ENCODE measurements around the gene GSE1.

GSE1 gene

DNA sequence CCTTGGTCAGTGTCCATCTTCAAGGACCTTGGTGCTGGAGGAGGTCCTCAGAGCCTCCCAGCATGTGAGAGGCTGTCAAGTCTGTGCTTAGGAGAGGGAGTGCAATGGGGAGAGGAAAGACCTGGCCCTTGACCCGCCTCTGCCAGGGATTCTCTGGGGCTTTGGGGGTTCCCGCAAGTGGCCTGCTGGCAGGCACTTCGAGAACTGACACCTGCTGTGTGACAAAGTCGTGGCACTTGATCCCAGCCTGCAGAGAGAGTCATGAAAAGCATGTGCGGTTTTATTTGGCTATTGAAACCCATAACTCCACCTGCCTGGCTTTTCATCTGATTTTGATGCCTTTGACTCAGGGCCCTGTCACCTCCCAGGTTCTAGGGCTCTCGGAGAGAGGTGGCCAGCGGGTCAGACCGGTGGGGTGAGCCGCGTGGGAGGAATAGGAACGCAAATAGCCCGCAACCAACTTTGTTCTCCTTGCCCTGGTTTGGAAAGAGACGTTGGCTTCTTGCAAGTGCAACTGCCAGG is 42.8 kb upstream of the GSE1 start:
- peak in 2 of 3 donors; percentile 40 to 56 for DNase-seq
- H3K27ac ChIP-seq (ENCODE audit: insufficient read depth in 1 of 2, low read depth in 1 of 2, low read length in 2 of 2, poor library complexity in 1 of 2, severe bottlenecking in 2 of 2), result peak overlapping the region; percentile 41 to 87
- no peaks in the 10 kb centered on the region for H3K27me3 ChIP-seq (replicated peaks in 2 of 5; ENCODE audit: control insufficient read depth in 4 of 5, insufficient read depth in 5 of 5, low read length in 4 of 5)
- peaks cover 0 to 7% (median 4%) of the 10 kb centered on the region in 5 experiments for H3K9me3 ChIP-seq (ENCODE audit: control extremely low read depth in 1 of 5, control insufficient read depth in 4 of 5, insufficient read depth in 2 of 5, low read depth in 1 of 5, low read length in 4 of 5)
- H3K4me1 ChIP-seq (ENCODE audit: control extremely low read depth in 1 of 4, control insufficient read depth in 4 of 4, insufficient read depth in 4 of 4, low read length in 3 of 4), result peaks cover 4 to 98% (median 96%) of the 10 kb centered on the region in 4 experiments
- peak overlapping the region in 4 of 7 experiments; percentile 41 to 45 (median 44) for H3K4me3 ChIP-seq (ENCODE audit: control insufficient read depth in 1 of 7, extremely low read depth in 1 of 7, insufficient read depth in 4 of 7, low read depth in 2 of 7, low read length in 6 of 7)
- H3K36me3 ChIP-seq (ENCODE audit: control insufficient read depth in 4 of 4, insufficient read depth in 4 of 4, low read length in 3 of 4), result peaks cover 0 to 11% (median 1%) of the 10 kb centered on the region in 4 experiments
- 65% methylated on average over 12 of the region's 13 CpGs for WGBS (ENCODE audit: insufficient coverage)
- CTCF ChIA-PET, result interaction anchor here (1.2 to 5.4 kb wide), 4 partner anchors 12 to 42 kb away, joined by 3 to 35 read pairs (median 6); partner anchors contain the start of gene GSE1
- POLR2A ChIA-PET, result interaction anchor here (0.8 to 1.6 kb wide), 2 partner anchors 15 to 16 kb away, joined by 3 to 11 read pairs; no protein-coding TSS in a partner anchor

DNA sequence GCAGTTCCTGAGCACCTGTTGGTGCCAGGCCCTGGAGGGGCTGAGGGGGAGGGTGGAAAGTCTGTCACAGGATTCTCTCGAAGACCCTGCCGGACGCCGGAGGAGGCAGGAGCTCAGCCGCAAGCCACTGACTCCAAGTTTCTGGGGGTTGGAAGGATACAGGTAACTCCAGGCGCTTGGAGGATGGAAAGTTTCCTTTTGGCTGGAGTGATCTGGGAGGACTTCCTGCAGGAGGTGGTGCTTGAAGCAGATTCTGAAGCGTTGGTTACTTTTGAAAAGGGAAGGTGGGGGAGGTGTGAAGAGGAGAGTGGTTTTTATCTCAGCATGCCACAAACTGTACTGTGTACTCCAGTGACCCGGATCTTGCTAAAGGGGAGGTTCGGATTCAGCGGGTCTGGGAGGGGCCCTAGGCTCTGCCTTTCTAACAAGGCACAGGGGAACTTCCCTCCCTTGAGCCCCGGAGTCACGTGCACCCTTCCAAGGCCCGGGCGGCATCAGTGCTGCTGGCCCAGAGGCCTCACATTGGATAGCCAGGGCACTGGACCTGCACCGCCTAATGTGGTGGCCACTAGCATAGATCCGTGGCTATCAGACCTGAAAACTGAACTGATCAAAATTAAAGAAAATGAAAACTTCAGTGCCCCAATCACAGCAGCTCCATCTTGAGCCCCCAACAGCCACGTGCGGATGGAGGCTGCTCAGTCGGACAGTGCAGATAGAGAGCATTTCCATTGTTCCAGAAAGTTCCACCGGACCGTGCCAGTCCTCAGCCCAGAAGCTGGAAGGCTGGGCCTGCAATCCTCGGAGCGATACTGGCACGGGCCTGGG is 42.2 kb upstream of the GSE1 start:
- Histone ChIP-seq H3K27ac (ENCODE audit: insufficient read depth in 1 of 2, low read depth in 1 of 2, low read length in 2 of 2, poor library complexity in 1 of 2, severe bottlenecking in 2 of 2) (peak overlapping the region; percentile 82 to 87), H3K4me1 (ENCODE audit: control extremely low read depth in 1 of 4, control insufficient read depth in 4 of 4, insufficient read depth in 4 of 4, low read length in 3 of 4) (peaks cover 9 to 97% (median 96%) of the 10 kb centered on the region in 4 experiments), H3K9me3 (ENCODE audit: control extremely low read depth in 1 of 5, control insufficient read depth in 4 of 5, insufficient read depth in 2 of 5, low read depth in 1 of 5, low read length in 4 of 5) (peaks cover 0 to 7% (median 4%) of the 10 kb centered on the region in 5 experiments), H3K4me3 (ENCODE audit: control insufficient read depth in 1 of 7, extremely low read depth in 1 of 7, insufficient read depth in 4 of 7, low read depth in 2 of 7, low read length in 6 of 7) (peak overlapping the region in 4 of 7 experiments; percentile 28 to 55 (median 40)), H3K27me3 (replicated peaks in 2 of 5; ENCODE audit: control insufficient read depth in 4 of 5, insufficient read depth in 5 of 5, low read length in 4 of 5) (no peaks in the 10 kb centered on the region), H3K36me3 (ENCODE audit: control insufficient read depth in 4 of 4, insufficient read depth in 4 of 4, low read length in 3 of 4) (peaks cover 0 to 11% (median 1%) of the 10 kb centered on the region in 4 experiments)
- peak; percentile 88 to 98 (median 97) for DNase-seq
- ChIA-PET POLR2A (interaction anchor here (0.8 to 1.6 kb wide), 3 partner anchors 14 to 17 kb away, joined by 3 to 11 read pairs (median 4); no protein-coding TSS in a partner anchor), CTCF (interaction anchor here (1.0 to 5.4 kb wide), 8 partner anchors 12 to 150 kb away, joined by 3 to 35 read pairs (median 4); partner anchors contain the start of gene GSE1)
- 30% methylated on average over 24 of the region's 24 CpGs for WGBS (ENCODE audit: insufficient coverage)

GRCh38 chr16:85571563-85571812 is 41.6 kb upstream of the GSE1 start:
- ChIA-PET CTCF (interaction anchor here (1.0 to 5.4 kb wide), 8 partner anchors 13 to 150 kb away, joined by 3 to 35 read pairs (median 4); partner anchors contain the start of gene GSE1), POLR2A (interaction anchor here (1.0 to 1.6 kb wide), 3 partner anchors 14 to 42 kb away, joined by 4 to 11 read pairs (median 4); partner anchors contain the start of gene GSE1)
- H3K4me3 ChIP-seq (ENCODE audit: control insufficient read depth in 1 of 7, extremely low read depth in 1 of 7, insufficient read depth in 4 of 7, low read depth in 2 of 7, low read length in 6 of 7), result peak overlapping the region in 4 of 7 experiments; percentile 28 to 55 (median 34)
- H3K4me1 ChIP-seq (ENCODE audit: control extremely low read depth in 1 of 4, control insufficient read depth in 4 of 4, insufficient read depth in 4 of 4, low read length in 3 of 4), result peaks cover 14 to 97% (median 96%) of the 10 kb centered on the region in 4 experiments
- peaks cover 0 to 7% (median 4%) of the 10 kb centered on the region in 5 experiments for H3K9me3 ChIP-seq (ENCODE audit: control extremely low read depth in 1 of 5, control insufficient read depth in 4 of 5, insufficient read depth in 2 of 5, low read depth in 1 of 5, low read length in 4 of 5)
- WGBS (ENCODE audit: insufficient coverage), result 10% methylated on average over 7 of the region's 7 CpGs
- H3K27ac ChIP-seq (ENCODE audit: insufficient read depth in 1 of 2, low read depth in 1 of 2, low read length in 2 of 2, poor library complexity in 1 of 2, severe bottlenecking in 2 of 2), result peak overlapping the region; percentile 82 to 87
- no peaks in the 10 kb centered on the region for H3K27me3 ChIP-seq (replicated peaks in 2 of 5; ENCODE audit: control insufficient read depth in 4 of 5, insufficient read depth in 5 of 5, low read length in 4 of 5)
- no peak for DNase-seq
- H3K36me3 ChIP-seq (ENCODE audit: control insufficient read depth in 4 of 4, insufficient read depth in 4 of 4, low read length in 3 of 4), result peaks cover 0 to 11% (median 2%) of the 10 kb centered on the region in 4 experiments

DNA sequence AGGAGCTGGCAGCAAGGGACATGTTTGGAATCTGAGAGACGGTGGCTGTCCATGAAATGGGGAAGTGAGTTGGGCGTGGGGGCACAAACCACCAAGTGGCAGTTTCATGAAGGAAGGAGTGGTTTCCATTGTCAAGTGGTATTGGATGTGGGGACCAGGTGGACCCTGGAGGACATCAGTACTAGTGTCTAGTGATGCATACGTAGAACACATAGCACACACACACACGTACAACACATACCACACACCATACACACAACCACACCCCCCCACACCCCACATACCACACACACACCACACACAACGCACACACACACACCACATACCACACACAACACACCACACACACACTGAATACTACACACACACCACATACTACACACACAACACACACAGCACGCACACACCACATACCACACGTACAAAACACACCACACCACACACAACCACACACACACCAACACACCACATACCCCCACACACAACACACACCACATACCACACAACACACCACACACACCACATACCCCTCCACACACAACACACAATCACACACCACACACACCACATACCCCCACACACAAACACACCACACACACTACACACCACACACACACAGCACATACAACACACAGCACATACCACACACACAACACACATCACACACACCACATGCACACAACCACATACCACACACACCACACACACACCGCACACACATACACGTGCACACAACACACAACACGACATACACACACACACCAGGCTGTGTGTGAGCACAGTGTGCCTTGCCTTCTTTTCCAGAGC is 41.1 kb upstream of the GSE1 start:
- peak; percentile 92 to 100 (median 99) for DNase-seq
- CTCF ChIA-PET, result interaction anchor here (1.0 to 5.4 kb wide), 12 partner anchors 11 to 151 kb away, joined by 3 to 35 read pairs (median 4); partner anchors contain the start of gene GSE1

GRCh38 chr16:85573045-85573695 is 40.0 kb upstream of the GSE1 start:
- POLR2A ChIA-PET, result interaction anchor here (1.3 kb wide), 1 partner anchor 18 kb away, joined by 4 read pairs; no protein-coding TSS in a partner anchor
- H3K4me1 ChIP-seq (ENCODE audit: control extremely low read depth in 1 of 4, control insufficient read depth in 4 of 4, insufficient read depth in 4 of 4, low read length in 3 of 4), result peaks cover 14 to 98% (median 95%) of the 10 kb centered on the region in 4 experiments

More for the DNA sequence above, 41.1 kb upstream of the GSE1 start:
- H3K9me3 ChIP-seq (ENCODE audit: control extremely low read depth in 1 of 5, control insufficient read depth in 4 of 5, insufficient read depth in 2 of 5, low read depth in 1 of 5, low read length in 4 of 5), result peaks cover 0 to 7% (median 4%) of the 10 kb centered on the region in 5 experiments
- 41% methylated on average over 4 of the region's 10 CpGs for WGBS (ENCODE audit: insufficient coverage)
- peak overlapping the region in 4 of 7 experiments; percentile 28 to 55 (median 41) for H3K4me3 ChIP-seq (ENCODE audit: control insufficient read depth in 1 of 7, extremely low read depth in 1 of 7, insufficient read depth in 4 of 7, low read depth in 2 of 7, low read length in 6 of 7)
- no peaks in the 10 kb centered on the region for H3K27me3 ChIP-seq (replicated peaks in 2 of 5; ENCODE audit: control insufficient read depth in 4 of 5, insufficient read depth in 5 of 5, low read length in 4 of 5)
- POLR2A ChIA-PET, result interaction anchor here (1.0 to 1.6 kb wide), 3 partner anchors 15 to 41 kb away, joined by 4 to 11 read pairs (median 4); partner anchors contain the start of gene GSE1
- H3K4me1 ChIP-seq (ENCODE audit: control extremely low read depth in 1 of 4, control insufficient read depth in 4 of 4, insufficient read depth in 4 of 4, low read length in 3 of 4), result peaks cover 14 to 98% (median 98%) of the 10 kb centered on the region in 4 experiments
- peaks cover 0 to 11% (median 3%) of the 10 kb centered on the region in 4 experiments for H3K36me3 ChIP-seq (ENCODE audit: control insufficient read depth in 4 of 4, insufficient read depth in 4 of 4, low read length in 3 of 4)
- H3K27ac ChIP-seq (ENCODE audit: insufficient read depth in 1 of 2, low read depth in 1 of 2, low read length in 2 of 2, poor library complexity in 1 of 2, severe bottlenecking in 2 of 2), result peak overlapping the region; percentile 82 to 87

More at GRCh38 chr16:85573045-85573695, 40.0 kb upstream of the GSE1 start:
- H3K27ac ChIP-seq (ENCODE audit: insufficient read depth in 1 of 2, low read depth in 1 of 2, low read length in 2 of 2, poor library complexity in 1 of 2, severe bottlenecking in 2 of 2), result no peak overlapping the region
- DNase-seq, result peak in 2 of 3 donors; percentile 35 to 48
- H3K36me3 ChIP-seq (ENCODE audit: control insufficient read depth in 4 of 4, insufficient read depth in 4 of 4, low read length in 3 of 4), result peaks cover 0 to 7% (median 3%) of the 10 kb centered on the region in 4 experiments
- CTCF ChIA-PET, result interaction anchor here (1.0 to 2.9 kb wide), 13 partner anchors 9 to 152 kb away, joined by 3 to 18 read pairs (median 8); no protein-coding TSS in a partner anchor
- H3K4me3 ChIP-seq (ENCODE audit: control insufficient read depth in 1 of 7, extremely low read depth in 1 of 7, insufficient read depth in 4 of 7, low read depth in 2 of 7, low read length in 6 of 7), result no peak overlapping the region
- no peaks in the 10 kb centered on the region for H3K27me3 ChIP-seq (replicated peaks in 2 of 5; ENCODE audit: control insufficient read depth in 4 of 5, insufficient read depth in 5 of 5, low read length in 4 of 5)
- 92% methylated on average over 13 of the region's 15 CpGs for WGBS (ENCODE audit: insufficient coverage)
- H3K9me3 ChIP-seq (ENCODE audit: control extremely low read depth in 1 of 5, control insufficient read depth in 4 of 5, insufficient read depth in 2 of 5, low read depth in 1 of 5, low read length in 4 of 5), result peaks cover 0 to 7% (median 4%) of the 10 kb centered on the region in 5 experiments

Data from common myeloid progenitor, CD34-positive (primary cell).